Epithelial cell of esophagus (primary cell): Measurements from ENCODE around the gene CIROP.

Source experiments
- DNase-seq: peaks from one replicate; pipeline ENCODE4 v3.0.0; 2010; ENCODE audit warnings: low read depth
- H3K4me3 ChIP-seq: 2 replicates; pipeline ENCODE4 v1.5.1; 2011; ENCODE audit warnings: mild to moderate bottlenecking, low read length, control low read depth
- TF ChIP-seq, protein P1 (sequence below): IDR thresholded peaks from 2 replicates; pipeline ENCODE4 v1.5.1; 2011; ENCODE audit warnings: low read depth, mild to moderate bottlenecking, low read length, control low read depth, inconsistent platforms; ENCODE audit not compliant: insufficient read depth; ENCODE audit errors: missing control alignments

CIROP gene

DNA sequence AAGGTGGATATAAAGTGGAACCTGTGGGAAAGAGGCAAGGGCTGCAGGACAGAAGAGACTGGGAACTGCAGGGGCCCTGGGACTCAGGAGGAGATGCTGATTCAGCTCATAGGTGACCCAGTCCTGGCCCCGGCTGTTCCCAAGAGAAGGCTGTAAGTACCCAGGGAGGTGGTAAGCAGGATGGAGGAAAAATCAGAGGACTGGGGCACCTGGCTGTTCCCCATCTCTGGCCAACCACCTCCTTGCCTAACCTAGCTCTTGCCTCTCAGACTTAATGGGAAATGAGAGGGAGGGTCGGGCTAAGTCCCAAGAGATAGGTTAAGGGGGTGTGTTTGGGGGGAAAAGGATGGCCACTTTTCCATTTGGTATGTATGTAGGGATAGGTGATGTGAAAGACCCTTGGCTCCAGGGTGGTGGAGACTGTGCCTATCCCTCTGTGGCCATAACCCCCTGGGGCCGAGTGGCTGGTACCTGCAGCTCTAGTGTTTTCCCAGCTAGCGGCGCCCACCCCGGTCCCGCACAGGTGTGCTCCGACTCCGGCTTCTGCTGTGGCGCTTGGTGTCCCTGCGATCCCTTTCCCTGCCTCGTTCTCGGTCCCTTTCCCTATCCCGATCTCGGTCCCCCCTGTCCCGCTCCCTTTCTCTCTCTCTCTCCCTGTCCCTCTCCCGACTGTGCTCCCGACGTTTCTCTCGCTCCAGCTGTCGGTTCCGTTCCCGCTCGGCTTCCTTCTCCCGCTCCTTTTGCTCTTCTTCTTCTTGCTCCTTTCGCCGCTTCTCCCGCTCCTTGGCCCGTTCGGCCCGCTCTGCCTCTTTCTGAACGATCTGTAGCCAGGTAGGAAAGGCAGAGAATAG, 45.9 kb downstream of the CIROP start:
- H3K4me3 ChIP-seq = no peak overlapping the region
- no peak for DNase-seq
- TF ChIP-seq, protein P1, sequence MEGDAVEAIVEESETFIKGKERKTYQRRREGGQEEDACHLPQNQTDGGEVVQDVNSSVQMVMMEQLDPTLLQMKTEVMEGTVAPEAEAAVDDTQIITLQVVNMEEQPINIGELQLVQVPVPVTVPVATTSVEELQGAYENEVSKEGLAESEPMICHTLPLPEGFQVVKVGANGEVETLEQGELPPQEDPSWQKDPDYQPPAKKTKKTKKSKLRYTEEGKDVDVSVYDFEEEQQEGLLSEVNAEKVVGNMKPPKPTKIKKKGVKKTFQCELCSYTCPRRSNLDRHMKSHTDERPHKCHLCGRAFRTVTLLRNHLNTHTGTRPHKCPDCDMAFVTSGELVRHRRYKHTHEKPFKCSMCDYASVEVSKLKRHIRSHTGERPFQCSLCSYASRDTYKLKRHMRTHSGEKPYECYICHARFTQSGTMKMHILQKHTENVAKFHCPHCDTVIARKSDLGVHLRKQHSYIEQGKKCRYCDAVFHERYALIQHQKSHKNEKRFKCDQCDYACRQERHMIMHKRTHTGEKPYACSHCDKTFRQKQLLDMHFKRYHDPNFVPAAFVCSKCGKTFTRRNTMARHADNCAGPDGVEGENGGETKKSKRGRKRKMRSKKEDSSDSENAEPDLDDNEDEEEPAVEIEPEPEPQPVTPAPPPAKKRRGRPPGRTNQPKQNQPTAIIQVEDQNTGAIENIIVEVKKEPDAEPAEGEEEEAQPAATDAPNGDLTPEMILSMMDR = no peak

DNA sequence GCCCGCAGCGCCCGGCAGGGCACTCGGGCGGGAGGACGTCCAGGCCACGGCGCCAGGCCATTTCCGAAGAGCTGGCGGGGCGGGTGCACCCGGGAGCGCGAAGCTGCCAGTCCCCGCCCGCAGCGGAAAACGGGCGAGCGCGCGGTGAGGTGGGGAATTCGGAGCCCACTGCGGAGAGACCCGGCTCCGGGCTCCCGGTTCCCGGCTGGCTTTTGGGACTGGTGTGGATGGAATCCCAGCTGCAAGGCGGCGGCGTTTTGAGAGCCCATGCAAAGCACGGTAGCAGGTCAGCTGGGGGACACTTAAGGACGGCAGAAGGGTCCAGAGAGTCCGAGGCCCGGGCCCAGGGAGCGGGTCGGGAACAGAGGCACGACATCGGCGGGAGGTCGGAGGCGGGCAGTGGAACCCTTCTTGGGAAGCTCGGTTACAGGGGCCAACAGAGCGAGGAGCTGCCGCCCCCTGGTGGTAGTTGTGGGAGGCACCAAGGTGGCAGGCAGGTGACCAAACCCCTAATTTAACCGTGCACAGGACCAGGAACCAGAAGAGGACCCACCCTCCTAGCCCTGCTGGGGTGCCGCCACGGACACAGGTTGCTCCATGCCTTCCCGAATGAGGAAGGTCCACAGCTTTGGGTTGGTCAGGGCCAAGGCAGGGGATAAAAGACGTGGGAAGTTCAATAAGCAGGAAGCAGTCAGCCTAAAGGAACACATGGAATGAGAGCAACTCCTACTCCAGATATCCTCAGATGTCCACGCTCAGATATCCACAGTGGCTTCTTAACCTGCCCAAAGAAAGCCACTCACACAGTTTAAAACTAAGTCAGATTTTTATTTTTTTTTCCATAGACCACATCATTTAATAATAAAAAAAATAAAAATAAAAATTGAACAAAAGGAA, 46.8 kb downstream of the CIROP start:
- TF ChIP-seq, protein P1 = peak; percentile 93
- peak; percentile 87 for DNase-seq
- peak overlapping the region; percentile 60 for H3K4me3 ChIP-seq

- TF ChIP-seq, protein P1 = no peak
- peak; percentile 75 for DNase-seq
- H3K4me3 ChIP-seq = peak within 1 kb of the TSS; percentile 60
Measured at GRCh38 chr14:23056956-23057756, 47.6 kb downstream of the CIROP start, which contains the start of gene CDH24. Gene CDH24, minus strand, starts transcription at chr14:23057520. Its CDS starts 1,787 bp downstream, at chr14:23055733.

- peak; percentile 74 for DNase-seq
- TF ChIP-seq, protein P1 = peak; percentile 78
- H3K4me3 ChIP-seq = peak overlapping the region; percentile 60
Measured at GRCh38 chr14:23056145-23056955, 48.4 kb downstream of the CIROP start.

- no peak for DNase-seq
- no peak overlapping the region for H3K4me3 ChIP-seq
- TF ChIP-seq, protein P1 = no peak
Measured at GRCh38 chr14:23055621-23056144, 49.1 kb downstream of the CIROP start.
